Epithelial cell of proximal tubule (primary cell): Measurements from ENCODE around the gene PTPN23. TPM values are rescaled to one million over a fixed set of nuclear protein-coding genes. Genes with fewer than 3 reads are reported as not detected.

Experiments used
- DNase-seq: peaks from one replicate; pipeline ENCODE4 v3.0.0-alpha.2; 2011; ENCODE audit warnings: low read depth
- H3K4me3 ChIP-seq: 2 replicates; pipeline ENCODE4 v1.5.1; 2011; ENCODE audit warnings: low read depth, mild to moderate bottlenecking, low read length
- CTCF ChIP-seq: conservative IDR thresholded peaks from 2 replicates; pipeline ENCODE4 v1.5.1; 2012; ENCODE audit warnings: low read depth, mild to moderate bottlenecking, low read length
- total RNA-seq: library from RNA; depleted of rRNA; stranded (reverse); fragments of >200 nt; gene quantifications from 2 replicates; pipeline ENCODE4 v1.2.3, GENCODE V29; 2015

PTPN23 gene
- total RNA-seq, 1 donor from 2014 or later = 15.0 TPM

- H3K4me3 ChIP-seq = no peak overlapping the region
- DNase-seq = no peak
- peak; percentile 35 for TF ChIP-seq CTCF
Observed at GRCh38 chr3:47370887-47371697, 9.7 kb upstream of the PTPN23 start.

- no peak for TF ChIP-seq CTCF
- no peak for DNase-seq
- no peak overlapping the region for H3K4me3 ChIP-seq
Observed at GRCh38 chr3:47374587-47374986, 6.2 kb upstream of the PTPN23 start.

GRCh38 chr3:47376393-47376792 is 4.4 kb upstream of the PTPN23 start:
- no peak for TF ChIP-seq CTCF
- DNase-seq = no peak
- no peak overlapping the region for H3K4me3 ChIP-seq

GRCh38 chr3:47377186-47377585 is 3.6 kb upstream of the PTPN23 start:
- no peak overlapping the region for H3K4me3 ChIP-seq
- TF ChIP-seq CTCF = no peak
- DNase-seq = no peak

GRCh38 chr3:47378869-47379268 is 2.0 kb upstream of the PTPN23 start:
- no peak overlapping the region for H3K4me3 ChIP-seq
- TF ChIP-seq CTCF = no peak
- DNase-seq = no peak

GRCh38 chr3:47379411-47379899 is 1.4 kb upstream of the PTPN23 start:
- no peak for DNase-seq
- peak overlapping the region; percentile 99 for H3K4me3 ChIP-seq
- TF ChIP-seq CTCF = no peak
